ENCODE results near the gene KCTD13. TPM values are rescaled to one million over a fixed set of nuclear protein-coding genes. Genes with fewer than 3 reads are reported as not detected.

KCTD13 gene
- total RNA-seq, result 31.4 and 34.7 TPM in 2 replicates
- long read RNA-seq, partial matches to known transcripts, result 0 of 1 reads
- long read RNA-seq, other reads (novel, unspliced or antisense), result 1 of 1 reads

GRCh38 chr16:29925781-29926710 is at the start of gene KCTD13:
Gene KCTD13 (minus strand): TSS chr16:29926226. CDS start chr16:29926033, 193 bp downstream.
- no peaks in the 10 kb centered on the region for H3K9me3 Mint-ChIP-seq (ENCODE audit: low read depth)
- peaks cover 27% of the 10 kb centered on the region for H3K4me1 Mint-ChIP-seq (ENCODE audit: low read depth)
- H3K27me3 Mint-ChIP-seq, result no peaks in the 10 kb centered on the region
- H3K36me3 Mint-ChIP-seq (ENCODE audit: insufficient read depth), result peaks cover 1% of the 10 kb centered on the region
- no peak for TF ChIP-seq CTCF (IDR thresholded peaks at IDR 0.05; ENCODE audit: unreplicated experiment)
- peak within 1 kb of the TSS; percentile 99 for H3K27ac Mint-ChIP-seq
- H3K4me3 Mint-ChIP-seq (ENCODE audit: low read depth), result peak within 1 kb of the TSS; percentile 94
- peak; percentile 93 for DNase-seq (ENCODE audit: low spot score, unreplicated experiment)

GRCh38 chr16:29975134-29975538 is 49.1 kb upstream of the KCTD13 start:
- TF ChIP-seq CTCF (IDR thresholded peaks at IDR 0.05; ENCODE audit: unreplicated experiment), result no peak
- no peak for DNase-seq (ENCODE audit: low spot score, unreplicated experiment)
- peak overlapping the region; percentile 95 for H3K4me3 Mint-ChIP-seq (ENCODE audit: low read depth)

DNA sequence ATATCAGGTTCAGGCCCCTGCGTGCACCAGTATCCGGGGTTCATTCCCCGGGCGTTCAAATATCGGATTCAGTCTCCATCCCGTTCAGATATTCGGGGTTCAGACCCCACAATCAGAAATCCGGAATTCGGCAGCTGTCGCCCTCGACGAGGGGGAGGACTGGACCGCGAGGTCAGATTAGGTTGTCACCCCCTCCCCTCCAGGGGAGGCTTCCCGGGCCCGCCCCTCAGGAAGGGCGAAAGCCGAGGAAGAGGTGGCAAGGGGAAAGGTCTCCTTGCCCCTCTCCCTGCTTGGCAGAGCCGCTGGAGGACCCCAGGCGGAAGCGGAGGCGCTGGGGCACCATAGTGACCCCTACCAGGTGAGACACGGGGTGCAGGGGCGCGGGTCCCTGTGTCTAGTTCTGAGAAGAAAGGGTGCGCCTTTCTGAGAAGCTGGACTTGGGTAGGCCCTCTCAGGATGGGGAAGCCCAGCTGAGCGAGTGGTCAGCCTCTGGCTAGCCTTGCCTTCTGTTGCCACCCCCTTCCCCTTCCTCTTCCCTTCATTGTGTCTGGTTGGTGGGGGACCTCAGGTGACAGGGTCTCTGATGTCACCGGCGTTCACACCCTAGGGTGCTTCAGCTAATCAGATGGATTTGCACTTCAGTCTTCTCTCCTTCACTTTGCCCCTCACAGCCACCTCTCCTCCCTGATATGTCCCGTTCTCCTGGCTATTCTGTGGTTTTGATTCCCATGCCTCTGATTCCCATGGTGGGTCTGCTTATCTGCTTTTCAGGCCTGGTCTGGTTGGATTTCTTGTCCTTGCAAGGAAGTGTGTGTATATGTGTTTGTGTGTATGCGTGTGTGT is 48.5 kb upstream of the KCTD13 start:
- Mint-ChIP-seq H3K27me3 (no peaks in the 10 kb centered on the region), H3K4me3 (ENCODE audit: low read depth) (peak overlapping the region; percentile 95), H3K36me3 (ENCODE audit: insufficient read depth) (peaks cover 22% of the 10 kb centered on the region), H3K9me3 (ENCODE audit: low read depth) (peaks cover 6% of the 10 kb centered on the region), H3K27ac (peak overlapping the region; percentile 87), H3K4me1 (ENCODE audit: low read depth) (peaks cover 22% of the 10 kb centered on the region)
- DNase-seq (ENCODE audit: low spot score, unreplicated experiment), result no peak
- no peak for TF ChIP-seq CTCF (IDR thresholded peaks at IDR 0.05; ENCODE audit: unreplicated experiment)

More at GRCh38 chr16:29975134-29975538, 49.1 kb upstream of the KCTD13 start:
- Mint-ChIP-seq H3K27ac (peak overlapping the region; percentile 27), H3K9me3 (ENCODE audit: low read depth) (peaks cover 6% of the 10 kb centered on the region), H3K36me3 (ENCODE audit: insufficient read depth) (peaks cover 19% of the 10 kb centered on the region), H3K27me3 (no peaks in the 10 kb centered on the region), H3K4me1 (ENCODE audit: low read depth) (peaks cover 22% of the 10 kb centered on the region)

GRCh38 chr16:29973384-29974246 is 47.6 kb upstream of the KCTD13 start, which contains the start of gene TAOK2:
Gene TAOK2 (plus strand): TSS chr16:29973868. CDS start chr16:29977773, 3,905 bp downstream.
- H3K4me3 Mint-ChIP-seq (ENCODE audit: low read depth), result peak within 1 kb of the TSS; percentile 95
- peaks cover 22% of the 10 kb centered on the region for H3K4me1 Mint-ChIP-seq (ENCODE audit: low read depth)
- H3K27me3 Mint-ChIP-seq, result no peaks in the 10 kb centered on the region
- H3K9me3 Mint-ChIP-seq (ENCODE audit: low read depth), result peaks cover 6% of the 10 kb centered on the region
- H3K27ac Mint-ChIP-seq, result peak within 1 kb of the TSS; percentile 87
- TF ChIP-seq CTCF (IDR thresholded peaks at IDR 0.05; ENCODE audit: unreplicated experiment), result no peak
- H3K36me3 Mint-ChIP-seq (ENCODE audit: insufficient read depth), result peaks cover 26% of the 10 kb centered on the region
- peak; percentile 99 for DNase-seq (ENCODE audit: low spot score, unreplicated experiment)

Data from progenitor cell of endocrine pancreas (in vitro differentiated cells).